AG10803 (cell line): ENCODE results near the gene KCNG1.
A peak's percentile ranks its signal among the peaks of the same experiment; 100 is the strongest.

Source experiments
- DNase-seq: peaks from one replicate; pipeline ENCODE4 v3.0.0; 2010; ENCODE audit warnings: low read depth
- H3K4me3 ChIP-seq: 2 replicates; pipeline ENCODE4 v1.5.1; 2011; ENCODE audit warnings: mild to moderate bottlenecking, low read length, control low read depth
- CTCF ChIP-seq: conservative IDR thresholded peaks from 2 replicates; pipeline ENCODE4 v1.5.1; 2011; ENCODE audit warnings: mild to moderate bottlenecking, low read length, control low read depth, inconsistent platforms

Gene KCNG1

GRCh38 chr20:51022803-51023616 lies at the start of gene KCNG1:
Gene KCNG1, minus strand, starts transcription at chr20:51023107. Its CDS starts 12,769 bp downstream, at chr20:51010338.
- TF ChIP-seq CTCF: no peak
- peak; percentile 77 for DNase-seq
- peak within 1 kb of the TSS; percentile 65 for H3K4me3 ChIP-seq

- no peak for DNase-seq
- H3K4me3 ChIP-seq: no peak overlapping the region
- no peak for TF ChIP-seq CTCF
These were observed 47.7 kb upstream of the KCNG1 start for GRCh38 chr20:51070621-51071020.

- TF ChIP-seq CTCF: no peak
- H3K4me3 ChIP-seq: no peak overlapping the region
- DNase-seq: no peak
These were observed 44.9 kb upstream of the KCNG1 start for GRCh38 chr20:51067792-51068191.

- no peak overlapping the region for H3K4me3 ChIP-seq
- no peak for DNase-seq
- no peak for TF ChIP-seq CTCF
These were observed 42.7 kb upstream of the KCNG1 start for GRCh38 chr20:51065615-51066014.

GRCh38 chr20:51064137-51064536 lies 41.2 kb upstream of the KCNG1 start:
- no peak for DNase-seq
- TF ChIP-seq CTCF: no peak
- H3K4me3 ChIP-seq: no peak overlapping the region

- TF ChIP-seq CTCF: no peak
- no peak for DNase-seq
- no peak overlapping the region for H3K4me3 ChIP-seq
These were observed 39.2 kb upstream of the KCNG1 start for GRCh38 chr20:51062065-51062464.

- H3K4me3 ChIP-seq: no peak overlapping the region
- no peak for DNase-seq
- no peak for TF ChIP-seq CTCF
These were observed 38.6 kb upstream of the KCNG1 start for GRCh38 chr20:51061418-51062045.
